DMS53 (cell line): ENCODE results near the gene CTSZ.
"Not testable (repeated sequence)": the region's sequence is repeated elsewhere in the genome, so short reads cannot be mapped to it uniquely, and the experiment has no call there.

Source experiments
- DNase-seq: peaks from one replicate; lab custom pipeline; 2025; lab: John Stamatoyannopoulos, UW

The CTSZ gene

DNA sequence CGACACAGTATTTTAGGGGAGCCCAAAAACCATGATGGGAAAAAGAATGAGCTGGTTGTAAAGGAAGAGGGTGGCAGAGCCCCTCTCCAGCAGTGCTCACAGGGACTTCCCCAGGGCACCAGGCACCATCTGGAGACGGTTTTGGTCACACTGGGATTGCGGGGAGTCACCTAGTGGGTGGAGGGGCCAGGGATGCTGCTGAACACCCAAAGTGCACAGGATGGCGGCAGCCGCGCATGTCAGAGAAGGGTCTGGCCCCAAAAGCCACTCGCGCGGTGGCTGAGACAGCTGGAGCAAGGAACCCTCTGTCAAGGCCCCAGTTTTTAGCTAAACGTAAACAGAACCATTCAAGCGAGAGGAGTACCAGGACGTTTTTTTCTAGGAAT is 10.8 kb downstream of the CTSZ start:
- DNase-seq = no peak

GRCh38 chr20:58995461-58996225 is 11.4 kb downstream of the CTSZ start:
- peak; percentile 88 for DNase-seq

DNA sequence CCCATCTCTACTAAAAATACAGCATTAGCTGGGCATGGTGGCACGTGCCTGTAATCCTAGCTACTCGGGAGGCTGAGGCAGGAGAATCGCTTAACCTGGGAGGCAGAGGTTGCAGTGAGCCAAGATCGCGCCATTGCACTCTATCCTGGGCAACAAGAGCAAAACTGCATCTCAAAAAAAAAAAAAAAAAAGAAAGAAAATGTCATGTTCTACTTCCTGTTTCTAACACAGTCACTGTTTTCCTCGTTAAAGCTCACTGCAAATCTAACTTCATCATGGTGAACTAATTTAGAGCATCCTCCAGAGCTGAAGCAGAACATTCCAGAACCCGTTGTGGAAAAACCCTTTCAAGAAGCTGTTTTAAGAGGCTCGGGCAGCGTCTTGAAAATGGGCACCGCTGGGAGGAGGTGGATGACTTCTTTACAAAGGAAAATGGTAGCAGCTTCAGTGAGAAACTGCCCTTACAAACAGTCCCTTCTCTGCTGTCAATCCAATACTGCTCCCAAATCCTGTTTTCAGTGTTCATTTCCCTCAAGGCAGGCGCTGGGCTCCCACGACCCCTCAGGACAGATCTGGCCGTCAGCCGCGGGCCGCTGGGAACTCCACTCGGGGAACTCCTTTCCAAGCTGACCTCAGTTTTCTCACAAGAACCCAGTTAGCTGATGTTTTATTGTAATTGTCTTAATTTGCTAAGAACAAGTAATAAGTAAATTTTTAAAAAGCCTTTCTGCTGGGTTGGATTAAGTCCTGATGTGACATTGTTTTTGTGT is 12.5 kb downstream of the CTSZ start:
- no peak for DNase-seq

DNA sequence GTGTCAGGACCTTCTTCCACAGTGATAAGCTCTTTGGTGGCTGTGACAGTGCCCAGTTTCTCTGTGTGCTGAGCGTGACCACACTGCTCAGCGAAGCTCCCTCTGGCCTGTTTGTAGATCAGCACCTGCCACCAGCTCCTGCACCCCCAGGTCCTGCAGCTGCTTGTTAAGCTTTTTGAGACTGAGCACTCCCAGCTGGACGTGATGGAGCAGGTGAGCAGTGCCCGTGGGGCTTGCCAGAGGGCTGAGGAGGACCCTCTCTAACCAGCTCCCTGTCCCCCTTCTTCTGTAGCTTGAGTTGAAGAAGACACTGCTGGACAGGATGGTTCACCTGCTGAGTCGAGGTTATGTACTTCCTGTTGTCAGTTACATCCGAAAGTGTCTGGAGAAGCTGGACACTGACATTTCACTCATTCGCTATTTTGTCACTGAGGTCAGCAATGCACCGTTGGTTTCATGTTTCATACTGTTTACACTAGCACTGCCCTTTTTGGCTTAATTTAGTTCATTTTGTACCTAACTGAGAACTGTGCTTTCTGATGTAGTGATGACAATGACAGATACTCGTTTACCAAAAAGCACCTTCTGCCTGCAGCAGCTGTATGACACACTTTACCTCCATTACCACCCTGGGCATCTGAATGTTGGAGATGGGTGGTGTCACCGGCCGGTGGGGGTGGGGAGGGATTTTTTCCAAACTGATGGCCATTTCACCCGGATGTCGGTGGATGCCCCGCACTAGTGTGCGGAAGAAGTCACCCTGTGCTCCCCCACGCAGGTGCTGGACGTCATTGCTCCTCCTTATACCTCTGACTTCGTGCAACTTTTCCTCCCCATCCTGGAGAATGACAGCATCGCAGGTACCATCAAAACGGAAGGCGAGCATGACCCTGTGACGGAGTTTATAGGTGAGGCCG is 13.5 kb downstream of the CTSZ start:
- peak; percentile 79 for DNase-seq

DNA sequence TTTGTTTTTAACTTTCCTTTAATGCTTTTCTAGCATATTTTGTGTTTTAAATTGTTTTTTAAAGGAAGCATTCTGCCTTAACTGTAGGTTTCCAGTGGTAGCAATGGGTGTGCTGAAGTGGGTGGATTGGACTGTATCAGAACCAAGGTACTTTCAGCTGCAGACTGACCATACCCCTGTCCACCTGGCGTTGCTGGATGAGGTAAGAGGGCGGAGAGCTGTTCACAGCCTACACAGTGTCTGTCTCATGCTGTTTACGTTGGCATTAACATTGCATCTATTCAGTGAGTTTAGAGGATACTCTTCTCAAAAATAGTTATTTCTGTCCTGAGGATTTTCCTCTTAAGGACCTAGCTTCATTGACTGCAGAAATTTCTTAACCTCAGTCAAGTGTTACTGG is 14.1 kb downstream of the CTSZ start:
- DNase-seq = peak; percentile 66

DNA sequence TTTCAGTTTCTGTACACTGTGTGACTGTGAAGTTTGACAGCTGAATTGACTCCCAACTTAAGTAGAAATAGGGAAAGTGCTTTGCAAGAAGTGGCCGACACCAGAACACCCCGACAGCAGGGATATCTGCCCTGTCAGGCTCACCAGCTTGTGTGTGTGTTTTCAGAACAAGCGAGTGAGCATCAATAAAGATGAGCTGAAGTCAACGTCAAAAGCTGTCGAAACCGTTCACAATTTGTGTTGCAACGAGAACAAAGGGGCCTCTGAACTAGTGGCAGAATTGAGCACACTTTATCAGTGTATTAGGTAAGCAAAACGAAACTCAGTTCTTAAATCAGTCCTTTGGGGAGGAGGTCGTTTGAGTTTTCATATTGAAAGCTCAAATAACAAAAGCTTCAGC is 15.3 kb downstream of the CTSZ start:
- DNase-seq = no peak

DNA sequence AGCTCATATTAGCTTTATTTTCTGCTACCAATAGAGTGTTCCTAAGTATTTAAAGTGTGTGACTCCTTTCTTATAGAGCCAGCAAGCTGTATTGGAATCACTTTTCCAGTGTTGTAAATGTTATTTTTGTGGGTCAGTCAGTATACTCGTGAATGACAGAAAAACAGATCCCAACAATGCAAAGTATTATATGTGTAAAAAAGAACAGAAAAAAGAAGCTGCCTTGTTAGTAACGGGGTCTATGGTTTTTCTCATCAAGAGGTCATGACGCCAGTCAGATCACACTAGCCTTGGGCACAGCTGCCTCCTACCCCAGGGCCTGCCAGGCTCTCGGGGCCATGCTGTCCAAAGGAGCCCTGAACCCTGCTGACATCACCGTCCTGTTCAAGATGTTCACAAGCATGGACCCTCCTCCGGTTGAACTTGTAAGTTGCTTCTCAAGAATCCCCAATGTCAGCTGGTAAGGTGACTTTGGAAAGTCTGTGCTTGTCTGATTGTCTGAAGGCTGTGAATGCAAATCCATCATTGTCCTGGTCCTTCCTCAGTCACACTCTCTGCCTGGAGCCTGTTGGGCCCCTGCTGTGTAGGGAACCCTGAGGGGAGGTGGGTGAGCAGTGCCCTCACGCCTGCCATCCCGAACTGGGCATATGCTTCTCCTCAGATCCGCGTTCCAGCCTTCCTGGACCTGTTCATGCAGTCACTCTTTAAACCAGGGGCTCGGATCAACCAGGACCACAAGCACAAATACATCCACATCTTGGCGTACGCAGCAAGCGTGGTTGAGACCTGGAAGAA is 16.2 kb downstream of the CTSZ start:
- DNase-seq = no peak

DNA sequence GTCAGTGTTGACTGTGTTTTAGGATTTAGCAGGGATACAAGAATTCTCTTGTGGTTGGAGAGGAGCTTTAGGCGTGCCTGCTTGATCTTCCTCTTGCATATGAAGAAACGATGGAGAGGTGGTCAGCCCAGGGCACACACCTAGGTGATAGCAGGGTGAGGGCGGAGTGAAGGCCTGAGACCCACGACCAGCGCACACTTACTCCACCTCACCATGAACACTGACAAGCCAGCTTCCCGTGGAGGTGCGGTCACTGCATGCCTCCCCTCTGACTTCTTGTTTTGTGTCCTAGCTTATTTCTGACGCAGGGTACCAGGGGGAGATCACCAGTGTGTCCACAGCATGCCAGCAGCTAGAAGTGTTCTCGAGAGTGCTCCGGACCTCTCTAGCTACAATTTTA is 17.9 kb downstream of the CTSZ start:
- DNase-seq = no peak

GRCh38 chr20:58988565-58988882 is 18.5 kb downstream of the CTSZ start:
- no peak for DNase-seq

- DNase-seq = no peak
Measured at GRCh38 chr20:58987790-58988564, 19.1 kb downstream of the CTSZ start.

DNA sequence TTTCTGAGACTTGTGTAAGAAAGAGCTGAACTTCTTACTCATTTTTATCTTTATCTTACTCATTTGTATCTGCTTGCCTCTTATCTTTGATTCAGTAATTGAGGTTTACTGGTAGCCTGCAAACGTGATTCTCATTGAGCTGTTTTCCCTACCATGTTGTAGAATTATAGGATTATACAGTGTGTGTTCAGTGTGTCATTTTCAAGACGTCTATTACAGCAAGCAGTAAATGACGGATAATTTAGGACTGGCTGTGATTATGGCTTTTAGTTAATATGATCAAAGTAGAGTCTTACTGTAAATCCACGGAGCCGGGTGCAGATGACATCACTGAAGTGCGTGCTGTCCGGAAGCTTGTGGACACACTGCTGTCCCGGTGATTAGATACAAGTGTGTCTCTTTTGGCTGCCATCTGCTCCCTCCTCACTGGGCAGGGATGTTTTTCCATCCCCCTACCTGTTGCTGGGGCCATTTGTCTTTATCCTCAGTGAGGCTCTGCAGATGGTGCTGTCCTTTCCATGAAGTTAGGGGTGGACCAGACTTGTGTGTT is 20.0 kb downstream of the CTSZ start:
- no peak for DNase-seq

DNA sequence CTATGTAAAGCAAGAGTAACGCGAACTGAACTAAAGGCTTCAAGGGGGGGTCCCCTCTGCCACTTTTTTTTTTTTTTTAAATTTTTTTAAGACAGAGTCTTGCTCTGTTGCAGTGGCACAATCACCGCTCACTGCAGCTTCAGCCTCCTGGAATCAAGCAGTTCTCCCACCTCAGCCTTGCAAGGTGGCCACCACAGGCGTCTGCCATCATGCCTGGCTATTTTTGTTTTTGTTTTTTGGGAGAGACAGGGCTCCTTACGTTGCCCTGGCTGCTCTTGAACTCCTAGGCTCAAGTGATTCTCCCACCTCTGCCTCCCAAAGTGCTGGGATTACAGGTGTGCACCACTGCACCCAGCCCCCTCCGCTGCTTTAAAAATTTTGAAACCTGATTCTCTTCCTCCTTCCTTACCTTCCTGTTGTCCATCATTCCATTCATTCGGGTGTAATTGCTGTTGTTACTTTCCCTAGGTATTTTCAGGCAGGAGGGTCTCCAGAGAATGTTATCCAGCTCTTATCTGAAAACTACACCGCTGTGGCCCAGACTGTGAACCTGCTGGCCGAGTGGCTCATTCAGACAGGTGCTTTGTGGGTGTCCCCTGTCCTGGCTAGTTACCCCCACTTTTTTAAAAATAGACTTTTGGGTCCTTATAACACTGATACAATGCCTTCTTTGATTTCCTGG is 20.6 kb downstream of the CTSZ start:
- no peak for DNase-seq

GRCh38 chr20:58985656-58986055 is 21.4 kb downstream of the CTSZ start:
- no peak for DNase-seq

- no peak for DNase-seq
Measured at GRCh38 chr20:58984691-58985090, 22.4 kb downstream of the CTSZ start.

DNA sequence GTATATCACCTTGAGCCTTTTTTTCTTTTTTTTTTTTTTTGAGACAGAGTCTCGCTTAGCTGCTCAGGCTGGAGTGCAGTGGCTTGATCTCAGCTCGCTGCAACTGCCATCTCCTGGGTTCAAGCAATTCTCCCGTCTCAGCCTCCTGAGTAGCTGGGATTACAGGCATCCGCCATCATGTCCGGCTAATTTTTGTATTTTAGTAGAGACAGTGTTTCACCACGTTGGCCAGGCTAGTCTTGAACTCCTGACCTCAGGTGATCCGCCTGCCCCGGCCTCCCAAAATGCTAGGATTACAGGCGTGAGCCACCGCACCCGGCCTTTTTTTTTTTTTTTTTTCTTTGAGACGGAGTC is 24.0 kb downstream of the CTSZ start:
- not testable (repeated sequence) for DNase-seq

GRCh38 chr20:58982406-58983114 is 24.5 kb downstream of the CTSZ start:
- no peak for DNase-seq

- peak; percentile 49 for DNase-seq
Measured at GRCh38 chr20:58981628-58982364, 25.3 kb downstream of the CTSZ start.

- DNase-seq = peak; percentile 93
Measured at GRCh38 chr20:58980711-58981627, 26.1 kb downstream of the CTSZ start, which contains the start of gene NELFCD. TSS of gene NELFCD (plus strand) at chr20:58981256. CDS start at chr20:58981310, 54 bp downstream.
